GM21526 (cell line): ENCODE measurements around the gene DOK1.

Experiments used
- ATAC-seq: cut with Tn5 transposase; IDR thresholded peaks from one replicate; pipeline ENCODE4 v1.9.1; 2021; ENCODE audit warnings: moderate library complexity; ENCODE audit not compliant: unreplicated experiment, low FRiP score

The DOK1 gene

DNA sequence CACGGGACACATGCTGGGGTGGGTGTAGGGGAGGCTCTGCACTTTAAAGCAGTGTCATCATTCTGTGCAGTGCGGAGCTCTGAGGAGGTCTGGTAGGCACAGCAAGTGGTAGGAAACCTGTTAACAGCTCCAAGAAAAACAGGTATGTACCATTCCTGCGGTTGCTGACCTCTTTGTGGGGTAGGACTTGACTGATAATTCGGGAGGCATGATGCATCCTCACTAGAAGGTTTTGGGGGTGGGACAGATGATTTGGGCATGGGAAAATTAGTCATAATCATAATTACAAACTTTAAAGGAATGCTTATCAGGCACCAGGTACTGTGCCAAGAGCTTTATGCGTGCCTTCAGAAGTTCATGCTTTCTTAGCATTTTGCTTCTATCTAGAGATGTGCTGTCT, 9.7 kb downstream of the DOK1 start:
- no peak for ATAC-seq

- ATAC-seq: no peak
These were observed 11.7 kb downstream of the DOK1 start for GRCh38 chr2:74566076-74566753.

- no peak for ATAC-seq
These were observed 12.2 kb downstream of the DOK1 start for GRCh38 chr2:74566754-74567085.

DNA sequence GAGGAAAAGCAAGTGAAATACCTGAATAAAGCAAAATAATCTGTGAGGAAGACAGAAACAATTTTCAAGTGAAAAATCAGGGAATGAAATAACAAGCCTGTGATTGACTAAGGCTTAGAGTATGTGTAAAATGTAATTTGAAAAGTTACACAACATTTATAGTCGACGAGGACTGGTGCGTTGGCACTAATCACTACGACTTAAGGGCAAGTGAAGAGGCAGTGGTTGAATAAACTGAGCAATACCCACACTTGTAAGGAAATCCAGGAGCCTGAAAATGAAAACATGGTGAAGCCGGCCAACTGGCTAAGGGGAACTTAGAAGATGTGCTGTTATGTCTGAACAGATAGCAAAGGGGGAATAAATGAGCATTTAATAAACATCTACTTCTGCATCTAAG, 13.4 kb downstream of the DOK1 start:
- ATAC-seq: no peak

- ATAC-seq: no peak
These were observed 15.2 kb downstream of the DOK1 start for GRCh38 chr2:74569686-74570085.

DNA sequence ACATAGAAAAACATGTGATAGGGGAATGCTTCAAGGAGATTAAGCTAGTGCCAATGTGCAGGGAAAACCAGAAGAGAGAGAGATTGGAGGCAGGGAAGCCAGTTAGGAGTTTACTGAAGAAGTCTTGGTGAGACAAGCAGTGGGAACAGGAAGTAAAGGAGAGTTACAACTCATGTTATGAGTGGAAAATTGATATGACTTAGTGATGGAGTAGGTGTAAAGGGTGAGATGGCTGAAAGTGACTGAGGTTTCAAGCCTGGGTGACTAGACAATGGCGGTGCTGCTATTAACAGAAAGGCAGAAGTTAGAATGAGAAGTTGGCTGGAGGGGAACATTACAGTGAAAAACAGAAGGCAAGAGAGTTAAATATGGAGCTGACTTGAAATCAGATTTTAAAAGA, 16.5 kb downstream of the DOK1 start:
- peak; percentile 50 for ATAC-seq

- ATAC-seq: no peak
These were observed 17.8 kb downstream of the DOK1 start for GRCh38 chr2:74572178-74572925.

- ATAC-seq: no peak
These were observed 19.4 kb downstream of the DOK1 start for GRCh38 chr2:74573747-74574562.

DNA sequence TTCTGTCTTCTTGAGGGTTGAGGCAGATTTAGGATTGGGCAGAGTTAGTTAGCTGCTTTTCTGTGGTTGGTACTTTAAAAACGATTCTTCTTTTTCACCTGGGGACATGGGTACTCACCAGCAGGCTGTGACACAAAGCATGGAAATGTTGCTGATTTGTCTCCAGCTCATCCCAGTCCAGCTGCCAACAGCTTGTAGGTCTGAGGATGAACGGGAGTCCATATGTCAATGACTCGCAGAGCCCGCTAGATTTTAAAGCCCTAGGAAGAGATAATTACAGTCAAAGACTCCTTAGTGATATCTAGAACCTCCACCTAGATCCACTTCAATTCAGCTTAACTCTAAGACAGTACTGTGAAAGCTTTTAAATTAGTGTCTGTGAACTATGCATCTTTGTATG, 20.8 kb downstream of the DOK1 start:
- ATAC-seq: no peak

DNA sequence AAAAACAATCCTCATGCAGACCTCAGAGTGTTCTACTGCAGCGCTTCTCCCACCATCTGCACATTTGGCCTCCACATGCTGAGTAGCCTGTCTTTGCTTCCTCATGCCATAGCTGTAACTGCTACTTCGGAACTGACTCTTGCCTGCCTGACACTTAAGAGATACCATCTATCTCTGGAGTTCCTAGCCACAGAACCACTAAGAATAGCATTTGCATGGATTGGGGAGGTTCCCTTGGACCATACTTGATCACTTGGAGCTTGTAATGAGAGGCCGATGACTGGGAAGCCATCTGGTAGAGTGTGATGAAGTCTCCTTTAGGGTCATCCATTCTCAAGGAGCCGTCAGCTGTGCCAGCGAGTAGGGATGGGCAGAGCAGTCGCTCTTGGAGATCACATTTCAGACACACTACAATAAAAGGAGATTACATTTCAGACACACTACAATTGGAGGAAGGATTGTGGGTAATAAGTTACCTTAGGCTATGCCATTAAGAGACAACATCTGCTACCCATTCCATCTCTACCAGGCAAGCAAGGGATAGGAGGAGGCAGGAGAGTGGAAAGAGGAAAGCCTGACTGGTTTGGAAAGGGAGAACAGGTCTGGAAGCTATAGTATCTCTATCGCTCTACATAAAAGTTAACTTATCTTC, 21.8 kb downstream of the DOK1 start:
- ATAC-seq: no peak

GRCh38 chr2:74576863-74577229, 22.3 kb downstream of the DOK1 start:
- no peak for ATAC-seq

DNA sequence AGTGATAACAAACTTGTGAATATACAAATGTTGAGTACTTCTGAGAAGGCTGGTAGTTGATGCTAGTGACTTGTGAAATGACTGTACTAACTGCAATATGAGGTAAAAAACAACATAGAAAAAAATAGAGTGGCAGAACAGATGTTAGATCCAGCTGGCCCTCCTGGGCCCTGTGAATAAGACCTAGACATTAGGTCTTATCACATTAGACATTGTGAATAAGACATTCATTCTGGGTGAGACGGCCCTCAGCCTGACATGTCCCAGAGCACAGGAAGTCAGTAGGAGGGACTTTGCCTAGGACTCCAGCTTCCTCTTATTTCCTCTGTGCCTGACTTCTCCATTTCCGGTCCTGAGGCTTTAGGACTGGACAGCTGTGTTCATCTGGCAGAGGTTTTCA, 22.9 kb downstream of the DOK1 start:
- no peak for ATAC-seq

DNA sequence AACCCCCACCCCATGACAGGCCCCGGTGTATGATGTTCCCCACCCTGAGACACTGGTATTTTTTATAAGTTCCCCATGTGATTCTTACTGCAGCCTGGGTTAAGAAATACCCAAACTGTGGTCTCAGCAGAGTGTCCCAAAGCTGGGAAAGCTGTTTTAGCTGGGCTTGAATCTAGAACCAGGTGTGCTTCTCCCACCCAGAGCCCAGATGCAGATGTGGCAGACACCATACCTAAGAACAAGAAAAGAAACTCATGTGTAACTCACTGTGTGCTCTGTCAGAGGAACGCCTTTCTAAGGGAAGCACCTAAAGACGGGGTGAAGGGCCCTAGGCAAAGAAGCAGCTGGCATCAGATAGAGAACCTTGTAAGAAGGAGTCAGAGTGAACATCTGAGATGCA, 23.9 kb downstream of the DOK1 start:
- ATAC-seq: no peak

GRCh38 chr2:74581463-74581862, 26.9 kb downstream of the DOK1 start:
- no peak for ATAC-seq

- no peak for ATAC-seq
These were observed 27.7 kb downstream of the DOK1 start for GRCh38 chr2:74582184-74582583.

DNA sequence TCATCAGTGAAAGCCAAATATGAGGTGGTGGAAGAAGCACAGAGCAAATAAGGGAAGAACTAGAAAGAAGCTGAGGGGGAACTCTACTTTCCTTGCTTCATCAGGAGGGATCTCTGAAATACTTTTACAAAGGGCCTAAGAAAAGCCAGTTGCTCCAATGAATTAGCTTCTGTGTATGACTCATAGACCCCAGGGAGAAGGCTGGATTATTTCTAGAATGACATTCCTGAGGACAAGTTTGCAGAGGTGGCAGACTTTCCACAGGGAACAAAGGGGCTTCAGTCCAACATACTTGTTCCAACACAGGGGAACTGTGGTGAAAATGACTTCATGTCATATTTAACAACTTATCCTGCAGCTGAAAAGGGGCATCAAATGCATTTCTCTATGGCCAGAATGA, 29.0 kb downstream of the DOK1 start:
- ATAC-seq: no peak

GRCh38 chr2:74584088-74584645, 29.6 kb downstream of the DOK1 start:
- ATAC-seq: no peak

GRCh38 chr2:74585406-74586185, 31.1 kb downstream of the DOK1 start:
- no peak for ATAC-seq

GRCh38 chr2:74587664-74588277, 33.3 kb downstream of the DOK1 start:
- no peak for ATAC-seq

- ATAC-seq: no peak
These were observed 34.1 kb downstream of the DOK1 start for GRCh38 chr2:74588664-74589063.
